T-helper 2 cell (primary cell): ENCODE measurements around the gene LDAH.
"Not testable (repeated sequence)": the region's sequence is repeated elsewhere in the genome, so short reads cannot be mapped to it uniquely, and the experiment has no call there.

Experiments
- DNase-seq, 5 experiments: peaks; one replicate each; pipeline versions ENCODE4 v3.0.0 to v3.0.0-alpha.2; 2012 to 2022

Gene LDAH

DNA sequence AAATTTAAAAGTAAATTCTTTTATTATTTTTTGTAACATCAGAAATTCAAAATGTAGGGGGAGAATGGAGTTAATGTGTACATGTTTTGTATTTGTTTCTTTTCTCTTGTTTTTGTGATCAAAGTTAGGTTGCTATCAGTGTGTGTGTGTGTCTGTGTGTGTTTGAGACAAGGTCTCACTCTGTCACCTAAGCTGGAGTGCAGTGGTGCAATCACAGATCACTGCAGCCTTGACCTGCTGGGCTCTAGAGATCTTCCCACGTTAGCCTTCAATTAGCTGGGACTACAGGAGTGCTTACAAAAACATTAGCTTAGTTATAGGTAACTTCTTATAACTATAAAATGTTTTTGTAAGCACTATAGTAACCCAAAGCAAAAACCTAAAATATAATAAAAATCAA is 105.3 kb downstream of the LDAH start:
- no peak for DNase-seq

DNA sequence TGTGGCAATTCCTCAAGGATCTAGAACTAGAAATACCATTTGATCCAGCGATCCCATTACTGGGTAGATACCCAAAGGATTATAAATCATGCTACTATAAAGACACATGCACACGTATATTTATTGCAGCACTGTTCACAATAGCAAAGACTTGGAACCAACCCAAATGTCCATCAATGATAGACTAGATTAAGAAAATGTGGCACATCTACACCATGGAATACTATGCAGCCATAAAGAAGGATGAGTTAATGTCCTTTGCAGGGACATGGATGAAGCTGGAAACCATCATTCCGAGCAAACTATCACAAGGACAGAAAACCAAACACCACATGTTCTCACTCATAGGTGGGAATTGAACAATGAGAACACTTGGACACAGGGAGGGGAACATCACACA is 106.7 kb downstream of the LDAH start:
- DNase-seq, result not testable (repeated sequence)

DNA sequence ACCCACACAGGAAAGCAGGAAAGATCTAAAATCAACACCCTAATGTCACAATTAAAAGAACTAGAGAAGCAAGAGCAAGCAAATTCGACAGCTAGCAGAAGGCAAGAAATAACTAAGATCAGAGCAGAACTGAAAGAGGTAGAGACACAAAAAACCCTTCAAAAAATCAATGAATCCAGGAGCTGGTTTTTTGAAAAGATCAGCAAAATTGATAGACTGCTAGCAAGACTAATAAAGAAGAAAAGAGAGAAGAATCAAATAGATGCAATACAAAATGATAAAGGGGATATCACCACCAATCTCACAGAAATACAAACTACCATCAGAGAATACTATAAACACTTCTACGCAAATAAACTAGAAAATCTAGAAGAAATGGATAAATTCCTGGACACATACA is 108.5 kb downstream of the LDAH start:
- DNase-seq, result not testable (repeated sequence)

DNA sequence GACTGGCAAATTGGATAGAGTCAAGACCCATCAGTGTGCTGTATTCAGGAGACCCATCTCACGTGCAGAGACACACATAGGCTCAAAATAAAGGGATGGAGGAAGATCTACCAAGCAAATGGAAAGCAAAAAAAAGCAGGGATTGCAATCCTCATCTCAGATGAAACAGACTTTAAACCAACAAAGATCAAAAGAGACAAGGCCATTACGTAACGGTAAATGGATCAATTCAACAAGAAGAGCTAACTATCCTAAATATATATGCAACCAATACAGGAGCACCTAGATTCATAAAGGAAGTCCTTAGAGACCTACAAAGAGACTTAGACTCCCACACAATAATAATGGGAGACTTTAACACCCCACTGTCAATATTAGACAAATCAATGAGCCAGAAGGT is 109.3 kb downstream of the LDAH start:
- DNase-seq, result not testable (repeated sequence)

DNA sequence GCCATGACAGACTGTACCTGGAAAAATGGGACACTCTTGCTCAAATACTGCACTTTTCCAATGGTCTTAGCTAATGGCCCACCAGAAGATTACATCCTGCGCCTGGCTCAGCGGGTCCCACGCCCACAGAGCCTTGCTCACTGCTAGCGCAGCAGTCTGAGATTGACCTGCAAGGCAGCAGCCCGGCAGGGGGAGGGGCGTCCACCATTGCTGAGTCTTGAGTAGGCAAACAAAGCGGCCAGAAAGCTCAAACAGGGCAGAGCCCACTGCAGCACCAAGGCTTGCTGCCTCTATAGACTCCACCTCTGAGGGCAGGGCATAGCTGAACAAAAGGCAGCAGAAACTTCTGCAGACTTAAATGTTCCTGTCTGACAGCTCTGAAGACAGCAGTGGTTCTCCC is 111.3 kb downstream of the LDAH start:
- not testable (repeated sequence) for DNase-seq

DNA sequence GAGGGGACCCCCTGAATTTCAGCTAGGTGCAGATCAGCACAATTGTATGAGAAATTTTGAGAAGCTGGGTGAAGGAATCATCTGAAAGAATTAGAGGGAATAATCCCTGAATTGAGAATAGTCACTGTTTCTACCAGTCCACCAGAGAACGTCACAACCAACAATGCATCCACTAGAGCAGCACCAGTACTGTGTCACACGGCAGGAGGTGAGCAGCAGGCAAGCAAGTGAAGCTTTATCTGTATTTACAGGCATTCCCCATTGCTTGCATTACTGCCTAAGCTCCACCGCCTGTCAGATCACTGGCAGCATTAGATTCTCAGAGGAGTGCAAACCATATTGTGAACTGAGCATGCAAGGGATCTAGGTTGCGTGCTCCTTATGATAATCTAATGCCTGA is 115.3 kb downstream of the LDAH start:
- DNase-seq, result no peak

- no peak for DNase-seq
Observed at GRCh38 chr2:20706786-20707185, 116.1 kb downstream of the LDAH start.

GRCh38 chr2:20706217-20706616 is 116.7 kb downstream of the LDAH start:
- no peak for DNase-seq

DNA sequence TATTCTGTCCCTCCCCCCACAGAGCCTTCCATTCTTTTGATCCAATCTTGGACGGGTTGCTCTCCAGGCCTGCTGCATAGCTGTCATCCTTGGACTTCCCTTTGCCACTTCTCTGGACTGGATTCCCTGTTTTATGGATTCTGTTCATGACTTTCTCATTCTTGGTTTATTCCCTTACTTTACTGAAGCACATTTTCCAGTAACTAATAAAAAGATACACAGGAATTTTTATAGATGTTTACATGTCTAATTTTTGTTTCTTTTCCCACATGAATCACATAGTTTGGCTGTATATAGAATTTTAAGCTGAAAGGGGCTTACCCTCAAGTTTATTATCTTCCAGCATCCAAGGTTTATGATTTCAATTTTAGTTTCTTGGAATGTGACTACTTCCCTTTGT is 118.0 kb downstream of the LDAH start:
- no peak for DNase-seq

GRCh38 chr2:20702563-20702962 is 120.3 kb downstream of the LDAH start:
- DNase-seq, result no peak

- DNase-seq, result no peak
Observed at GRCh38 chr2:20698916-20699613, 123.8 kb downstream of the LDAH start.

- DNase-seq, result no peak
Observed at GRCh38 chr2:20697322-20697934, 125.5 kb downstream of the LDAH start.

GRCh38 chr2:20696366-20696765 is 126.5 kb downstream of the LDAH start:
- no peak for DNase-seq

DNA sequence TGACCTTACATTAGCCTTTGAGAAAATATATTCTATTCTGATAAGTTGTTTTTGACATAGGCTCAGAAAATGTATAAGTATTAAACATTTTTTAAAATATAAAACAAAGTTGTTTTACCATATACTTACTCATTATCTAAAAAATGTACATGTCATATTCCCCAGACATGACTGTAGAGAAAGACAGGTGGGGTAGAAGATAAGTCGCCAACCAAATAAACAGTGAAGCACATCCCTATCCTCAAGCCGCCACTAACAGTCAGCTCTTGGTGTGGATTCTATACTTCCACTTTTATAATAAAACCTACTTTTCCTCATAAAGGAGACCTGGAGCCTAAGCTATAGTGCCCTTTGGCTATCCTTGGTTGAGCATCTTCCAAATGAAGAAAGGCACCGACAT is 129.6 kb downstream of the LDAH start:
- no peak for DNase-seq

GRCh38 chr2:20692081-20692480 is 130.8 kb downstream of the LDAH start:
- DNase-seq, result no peak

GRCh38 chr2:20691076-20691734 is 131.7 kb downstream of the LDAH start:
- DNase-seq, result no peak

GRCh38 chr2:20689428-20690264 is 133.3 kb downstream of the LDAH start:
- no peak for DNase-seq

- DNase-seq, result no peak
Observed at GRCh38 chr2:20687260-20687832, 135.6 kb downstream of the LDAH start.

DNA sequence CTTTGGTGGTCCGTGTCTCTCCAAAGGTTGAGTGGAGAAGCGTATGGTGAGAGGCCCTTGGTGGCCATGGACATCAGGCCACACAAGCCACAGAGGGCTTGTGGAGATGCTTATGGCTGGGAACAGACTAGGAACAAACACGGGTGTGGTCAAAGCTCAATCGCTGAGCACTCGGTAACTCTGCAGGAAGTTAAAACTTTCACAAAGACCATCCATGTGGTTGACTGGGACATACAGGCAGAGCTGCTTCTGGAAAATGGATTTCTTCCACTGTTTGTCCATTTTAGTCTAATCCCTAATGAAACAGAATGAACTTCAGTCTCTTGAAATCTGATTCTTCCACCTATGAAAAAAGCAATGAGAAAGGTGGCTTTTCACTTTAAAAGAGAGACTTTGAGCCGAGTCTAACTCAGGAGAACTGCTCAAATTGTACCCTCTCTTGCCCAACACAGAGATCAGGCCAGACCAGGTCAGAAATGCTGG is 138.3 kb downstream of the LDAH start:
- DNase-seq, result no peak

- no peak for DNase-seq
Observed at GRCh38 chr2:20682167-20682920, 140.6 kb downstream of the LDAH start.

DNA sequence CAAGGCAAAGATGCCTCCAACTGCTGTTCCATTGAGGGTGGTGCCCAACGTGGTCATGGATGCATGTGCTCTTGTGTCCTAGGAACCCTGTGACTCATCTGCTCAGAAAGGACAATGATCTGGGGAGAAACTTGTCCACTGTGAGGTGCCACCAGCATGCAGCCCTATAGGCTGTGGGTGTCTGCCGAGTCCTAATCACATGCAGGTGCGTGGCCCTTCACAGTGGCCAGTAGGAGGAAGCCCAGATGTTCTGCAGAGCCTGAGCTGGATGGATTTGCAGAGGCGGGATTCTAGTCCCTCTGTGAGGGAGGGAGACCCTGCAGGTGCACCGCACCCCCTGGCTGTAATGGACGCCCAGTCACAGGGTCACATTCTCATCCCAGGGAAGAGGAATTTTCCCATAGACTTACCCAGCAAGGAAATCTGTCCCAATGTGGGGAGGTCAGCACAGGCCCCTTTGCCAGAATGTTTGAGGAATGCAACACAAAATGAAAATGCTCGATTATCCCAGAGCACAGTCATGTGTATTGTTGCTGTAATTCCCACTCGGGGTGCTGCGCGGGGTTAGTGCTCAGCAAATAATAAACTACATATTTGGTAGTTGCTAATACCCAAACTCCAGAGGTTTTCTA is 142.0 kb downstream of the LDAH start:
- no peak for DNase-seq
